Hematopoietic multipotent progenitor cell treated with erythropoietin and hydrocortisone succinate and interleukin-3 and kit ligand, for 4 days (in vitro differentiated cells): Measurements from ENCODE around the gene ZEB2.
"Not testable (repeated sequence)": the region's sequence is repeated elsewhere in the genome, so short reads cannot be mapped to it uniquely, and the experiment has no call there.

Experiments used
- DNase-seq: peaks from one replicate; pipeline ENCODE4 v3.0.0-alpha.2; 2015

The ZEB2 gene

DNA sequence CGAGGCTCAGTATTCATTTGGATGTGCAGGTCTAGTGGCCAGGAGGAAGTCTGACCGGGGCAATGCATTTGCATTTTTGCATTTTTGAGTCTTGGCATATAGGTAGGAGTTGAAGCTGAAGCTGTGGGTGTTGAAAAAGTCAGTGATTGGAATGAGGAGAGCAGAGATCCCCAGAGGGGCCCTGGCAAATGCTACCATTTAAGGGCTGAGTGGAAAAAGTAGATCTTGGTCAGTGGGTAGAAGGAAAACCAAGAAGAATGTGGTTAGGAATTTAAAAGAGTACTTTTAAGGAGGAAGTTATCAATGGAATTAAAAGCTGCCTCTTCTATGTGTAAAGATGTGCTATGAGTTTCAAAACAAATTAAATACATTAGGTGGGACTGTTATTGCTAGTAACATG, 143.0 kb downstream of the ZEB2 start:
- no peak for DNase-seq

DNA sequence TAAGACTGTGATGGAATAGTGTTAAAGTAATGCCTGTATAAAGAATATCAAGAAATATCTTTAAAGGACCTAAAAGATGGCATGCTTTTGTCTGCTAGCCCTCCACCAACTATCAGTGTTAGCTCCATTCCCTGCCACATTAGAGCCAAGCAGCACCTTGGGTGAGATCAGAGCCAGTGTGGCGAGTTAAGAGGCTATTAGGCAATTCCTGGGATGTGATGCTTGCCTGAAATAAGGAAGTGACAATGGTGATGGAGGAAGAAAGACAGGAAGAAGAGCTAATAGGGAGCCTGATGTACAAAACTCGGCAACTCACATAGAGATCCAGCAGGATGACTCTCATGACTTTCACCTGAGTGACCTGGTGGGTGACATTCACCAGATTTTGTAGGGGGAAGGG, 143.5 kb downstream of the ZEB2 start:
- DNase-seq = no peak

DNA sequence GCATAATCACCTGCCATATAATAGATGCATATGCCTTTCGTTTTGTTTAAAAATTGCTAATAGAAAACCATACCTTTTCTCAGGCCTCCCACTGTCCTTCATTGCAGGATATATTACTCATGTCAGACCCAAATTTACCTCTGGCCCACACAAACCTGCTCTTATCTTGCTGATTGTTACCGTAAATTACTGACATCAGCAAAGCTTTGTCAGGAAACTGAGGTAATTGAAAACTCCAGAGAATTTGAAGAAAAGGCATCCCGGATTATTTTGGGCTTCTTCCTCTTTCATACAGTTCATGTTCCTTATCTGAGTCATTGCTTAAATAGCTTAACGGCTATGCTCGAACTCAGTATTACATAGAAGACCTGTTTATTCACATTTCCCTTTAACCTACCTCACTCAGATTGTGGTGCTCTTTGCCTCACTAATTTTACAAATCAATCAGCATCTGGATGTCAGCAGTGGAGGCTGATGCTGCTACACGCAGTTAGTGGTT, 145.7 kb downstream of the ZEB2 start:
- DNase-seq = peak; percentile 71

DNA sequence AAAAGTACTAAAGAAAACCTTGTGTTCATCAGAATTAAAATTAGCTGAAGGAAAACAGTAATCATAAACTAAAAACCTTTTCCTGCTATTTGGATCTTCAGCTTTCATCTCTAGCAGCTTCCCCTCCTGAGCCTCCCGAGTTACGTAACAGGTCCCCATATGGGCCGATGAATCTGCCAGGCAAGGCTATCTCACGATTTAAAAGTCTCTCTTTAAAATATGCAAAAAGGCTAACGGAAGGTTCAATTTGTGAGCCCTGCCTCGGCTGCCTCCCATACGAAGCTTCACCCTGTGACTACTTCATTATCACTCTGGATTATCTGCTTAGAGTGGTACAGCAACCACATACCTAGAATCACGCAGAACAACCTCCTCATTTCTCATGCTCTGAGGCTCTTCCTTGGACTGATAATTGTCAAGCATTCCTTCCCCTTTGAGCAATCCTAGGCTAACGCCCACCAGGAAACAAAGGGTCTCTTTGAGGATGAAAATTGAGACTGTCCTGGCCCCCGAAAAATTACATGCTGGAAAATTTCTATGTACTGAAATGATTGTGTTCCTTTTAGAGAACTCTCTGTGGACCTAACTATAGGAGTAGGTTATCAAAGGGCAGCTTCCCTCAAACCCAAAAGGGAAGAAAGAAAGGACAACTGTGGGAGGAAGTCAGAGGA, 147.4 kb downstream of the ZEB2 start:
- DNase-seq = peak; percentile 86

DNA sequence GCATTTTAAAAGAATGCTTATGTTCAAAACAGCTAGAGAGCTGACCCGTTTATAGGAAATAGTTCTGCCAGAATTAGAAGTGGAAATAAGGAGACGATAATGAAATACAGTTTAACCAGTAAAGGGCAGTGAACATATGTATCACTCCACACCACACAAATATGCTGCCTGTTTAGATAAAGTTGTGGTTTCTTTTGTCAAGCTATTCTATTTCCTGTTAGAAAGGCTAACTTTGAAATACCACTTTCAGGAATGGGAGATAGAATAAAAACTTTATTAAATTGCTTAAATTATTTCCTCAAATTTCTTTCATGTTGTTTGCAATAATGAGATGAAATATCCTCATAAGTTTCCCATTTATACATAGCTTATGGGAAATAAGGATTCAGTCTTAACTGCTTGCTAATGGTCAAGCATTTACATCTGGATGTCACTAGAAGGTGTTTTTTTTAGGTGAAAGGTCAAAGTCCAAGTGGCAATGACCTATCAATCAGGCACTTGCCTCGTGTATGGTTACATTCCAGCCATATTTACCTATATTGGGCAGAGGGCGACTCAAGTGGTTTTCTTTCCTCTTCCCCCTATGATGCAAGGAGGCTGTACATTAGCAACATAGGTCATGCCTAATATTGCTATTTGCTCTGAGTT, 148.9 kb downstream of the ZEB2 start:
- DNase-seq = peak; percentile 95

DNA sequence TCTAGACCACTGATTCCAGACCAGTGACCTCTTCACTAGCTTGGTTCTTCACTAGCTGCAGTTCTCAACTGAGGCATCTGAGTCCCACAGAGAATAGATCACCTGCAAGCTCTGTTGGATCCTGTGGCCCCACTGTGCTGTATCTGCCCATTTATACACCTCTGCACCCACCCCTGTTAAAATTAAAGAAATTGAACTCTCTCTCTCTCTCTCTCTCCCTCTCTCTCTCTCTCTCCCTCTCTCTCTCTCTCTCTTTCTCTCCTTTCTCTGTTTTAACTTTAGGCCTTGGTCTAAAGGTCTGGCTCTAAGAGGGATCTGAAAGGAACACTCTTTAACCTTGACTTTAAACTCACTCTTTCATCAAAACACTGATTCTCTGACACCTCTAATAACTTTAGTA, 150.5 kb downstream of the ZEB2 start:
- no peak for DNase-seq

DNA sequence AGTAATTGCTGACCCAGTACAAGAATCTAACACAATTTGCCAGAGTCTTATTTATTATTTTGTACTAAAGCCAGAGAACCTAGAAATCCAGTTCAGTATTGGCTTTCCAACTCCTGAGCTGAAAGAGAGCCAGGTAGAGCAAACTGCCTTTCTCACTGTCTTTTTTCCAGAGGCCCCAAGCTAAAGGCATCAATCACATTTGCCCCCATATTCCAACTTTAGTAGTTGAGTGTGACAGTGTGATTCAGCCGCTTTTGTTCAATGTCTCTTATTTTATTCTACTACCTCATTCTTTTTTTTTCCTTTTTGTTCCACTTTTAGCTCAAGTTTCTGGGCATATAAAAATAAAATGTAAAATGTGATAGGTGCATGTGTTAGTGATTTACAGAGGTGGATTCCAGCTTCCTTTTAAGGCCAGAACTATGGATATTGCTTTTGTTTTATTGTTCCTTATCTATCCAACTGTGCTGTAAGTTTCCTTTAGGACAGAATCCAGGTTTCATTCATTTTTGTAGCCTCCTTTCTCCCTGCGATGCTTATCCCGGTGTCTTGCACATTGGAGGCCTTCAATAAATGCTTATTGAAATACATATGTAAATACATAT, 153.0 kb downstream of the ZEB2 start:
- no peak for DNase-seq

DNA sequence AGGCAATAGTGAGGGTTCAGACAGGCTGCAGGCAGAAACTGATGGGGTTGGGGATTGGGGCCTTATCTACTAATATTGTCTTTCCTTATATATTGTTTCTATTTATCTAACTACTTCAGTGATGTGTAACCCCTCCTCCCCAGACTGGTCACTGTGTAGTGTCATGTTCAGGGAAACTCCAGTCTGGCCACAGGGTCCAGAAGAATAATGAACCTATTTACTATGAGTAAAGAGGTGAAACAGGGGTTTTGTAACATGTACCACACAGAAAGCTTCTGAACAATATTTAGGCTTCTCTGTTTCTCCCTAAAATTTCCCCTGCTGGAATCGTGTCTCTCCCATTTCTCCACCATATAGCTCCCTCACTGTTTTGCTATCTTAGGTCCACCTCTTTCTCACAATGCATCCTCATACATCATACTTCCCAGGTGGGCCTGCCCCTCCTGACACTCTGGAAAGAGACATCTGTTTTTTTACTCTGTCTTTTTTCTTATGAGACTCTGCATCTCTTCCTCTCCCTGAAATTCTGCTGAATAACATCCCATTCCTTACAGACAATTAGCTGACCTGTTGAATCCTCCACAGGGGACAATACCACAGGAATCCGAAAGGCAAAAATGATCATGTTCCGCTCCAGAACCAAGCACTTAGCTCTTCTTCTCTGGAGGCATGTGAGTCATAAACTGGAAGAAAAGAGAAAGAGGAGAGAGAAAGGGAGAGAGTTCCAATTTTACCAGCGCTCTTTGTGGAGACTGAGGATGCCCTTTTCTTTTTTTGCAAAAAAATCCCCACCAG, 154.8 kb downstream of the ZEB2 start:
- peak; percentile 54 for DNase-seq

DNA sequence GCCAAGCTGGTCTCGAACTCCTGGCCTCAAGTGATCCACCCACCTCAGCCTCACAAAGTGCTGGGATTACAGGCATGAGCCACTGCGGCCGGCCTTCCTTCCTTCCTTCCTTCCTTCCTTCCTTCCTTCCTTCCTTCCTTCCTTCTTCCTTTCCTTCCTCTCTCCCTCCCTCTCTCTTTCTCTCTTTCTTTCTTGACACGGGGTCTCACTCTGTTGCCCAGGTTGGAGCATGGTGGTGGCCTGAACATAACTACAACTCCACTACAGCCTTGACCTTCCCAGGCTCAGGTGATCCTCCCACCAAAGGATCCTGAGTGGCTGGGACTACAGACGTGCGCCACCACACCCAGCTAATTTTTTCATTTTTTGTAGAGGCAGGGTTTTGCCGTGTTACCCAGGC, 155.7 kb downstream of the ZEB2 start:
- DNase-seq = not testable (repeated sequence)

DNA sequence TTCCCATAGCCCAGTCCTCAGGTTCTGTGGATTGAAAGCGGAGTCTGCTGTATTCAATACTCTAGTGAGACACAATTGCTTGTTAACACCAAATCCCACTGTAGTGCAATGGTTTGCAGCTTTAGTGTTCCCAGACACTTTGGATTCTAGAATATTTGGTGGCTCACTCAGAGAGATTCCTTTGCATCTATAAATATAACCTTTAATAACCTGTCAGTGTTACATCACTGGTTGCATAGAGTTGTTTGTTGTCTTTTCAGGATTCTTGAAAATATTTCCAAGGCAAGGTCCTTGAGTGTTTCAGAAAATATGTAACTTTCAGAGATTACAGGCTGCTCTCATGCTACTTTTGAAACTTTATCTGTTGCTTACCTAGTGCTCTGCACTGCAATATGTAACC, 157.5 kb downstream of the ZEB2 start:
- DNase-seq = no peak

DNA sequence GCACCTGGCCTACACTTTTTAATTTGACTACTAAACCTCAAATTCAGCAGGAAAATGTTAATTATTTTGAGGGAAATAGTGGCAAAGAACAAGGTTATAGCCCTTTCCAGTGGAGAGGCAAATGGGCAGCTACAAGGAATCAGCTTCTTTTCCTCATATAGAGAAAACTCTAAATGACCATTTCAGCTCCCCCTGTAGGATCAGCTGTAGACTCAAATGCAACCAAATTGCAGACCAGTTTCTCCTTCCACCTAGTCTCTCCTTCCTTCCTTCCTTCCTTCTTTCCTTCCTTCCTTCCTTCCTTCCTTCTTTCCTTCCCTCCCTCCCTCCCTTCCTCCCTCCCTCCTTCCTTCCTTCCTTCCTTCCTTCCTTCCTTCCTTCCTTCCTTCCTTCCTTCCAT, 158.2 kb downstream of the ZEB2 start:
- no peak for DNase-seq

DNA sequence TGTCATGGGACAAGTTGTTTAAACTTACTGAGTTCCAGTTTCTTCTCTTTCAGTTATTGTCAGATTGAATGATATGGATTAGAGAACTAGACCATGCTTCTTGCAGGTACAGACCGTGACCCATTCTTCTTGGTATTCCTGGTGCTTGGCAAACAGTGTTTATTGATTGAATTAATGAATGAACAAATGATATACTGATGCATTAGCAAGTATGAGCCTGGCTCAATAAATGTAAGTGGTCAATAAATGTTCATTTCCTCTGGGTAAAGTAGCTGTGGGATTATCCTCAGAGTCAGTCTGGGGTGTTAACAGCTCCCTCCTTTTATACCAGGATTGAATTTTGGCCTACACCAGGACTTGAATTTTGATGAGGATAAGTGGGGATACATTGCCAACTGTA, 160.2 kb downstream of the ZEB2 start:
- DNase-seq = no peak

DNA sequence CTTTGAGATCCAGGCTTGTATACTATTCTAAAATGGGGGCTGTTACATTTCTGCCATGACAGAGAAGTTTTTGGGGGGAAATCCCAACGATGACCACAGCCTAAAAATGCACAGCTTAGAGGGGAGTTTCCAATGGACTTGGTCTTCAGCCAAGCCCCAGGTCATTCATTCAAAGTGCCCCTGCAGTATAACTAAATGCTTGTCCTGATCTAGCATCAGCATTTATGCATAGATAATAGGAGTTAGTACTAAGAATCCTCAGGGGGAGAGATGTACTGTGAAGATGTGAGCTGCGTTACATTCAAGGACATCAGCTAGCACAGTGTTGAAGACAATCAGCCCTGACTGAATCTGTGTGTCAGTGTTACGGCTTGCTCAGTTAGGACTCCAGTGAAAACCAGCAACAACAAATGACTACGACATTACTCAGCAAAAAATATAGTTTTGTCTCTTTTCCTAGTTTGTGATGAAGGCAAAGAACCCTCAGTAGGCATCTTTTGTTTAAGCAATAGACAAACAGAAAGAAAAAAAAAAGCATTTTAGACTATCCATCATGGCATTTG, 160.9 kb downstream of the ZEB2 start:
- DNase-seq = no peak

DNA sequence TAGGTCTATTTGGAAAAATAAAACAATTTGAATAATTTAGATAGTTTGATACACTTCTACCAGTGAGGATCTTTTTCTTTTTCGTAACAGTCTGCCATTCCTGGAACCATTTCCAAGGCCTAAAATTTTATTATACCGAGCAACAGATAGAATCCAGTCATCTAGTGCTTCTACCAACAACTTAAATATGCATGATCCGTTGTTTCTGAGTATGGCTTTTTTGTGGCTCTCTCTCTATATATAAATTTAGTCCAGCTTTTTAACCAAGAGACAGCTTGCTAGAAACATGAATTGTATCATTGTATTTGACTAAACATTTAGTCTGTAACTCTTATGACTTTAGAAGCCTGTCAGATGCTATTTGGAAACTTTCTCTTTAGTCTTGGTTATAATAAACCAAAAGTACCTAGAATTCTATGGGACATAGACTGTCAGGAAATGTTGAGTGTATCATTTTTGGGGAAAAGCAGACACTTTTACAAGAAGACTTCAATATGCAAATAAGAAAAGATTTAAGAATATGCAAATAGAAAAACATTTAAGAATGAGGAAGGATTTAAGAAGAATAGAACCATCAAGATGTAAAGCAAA, 161.4 kb downstream of the ZEB2 start:
- no peak for DNase-seq

DNA sequence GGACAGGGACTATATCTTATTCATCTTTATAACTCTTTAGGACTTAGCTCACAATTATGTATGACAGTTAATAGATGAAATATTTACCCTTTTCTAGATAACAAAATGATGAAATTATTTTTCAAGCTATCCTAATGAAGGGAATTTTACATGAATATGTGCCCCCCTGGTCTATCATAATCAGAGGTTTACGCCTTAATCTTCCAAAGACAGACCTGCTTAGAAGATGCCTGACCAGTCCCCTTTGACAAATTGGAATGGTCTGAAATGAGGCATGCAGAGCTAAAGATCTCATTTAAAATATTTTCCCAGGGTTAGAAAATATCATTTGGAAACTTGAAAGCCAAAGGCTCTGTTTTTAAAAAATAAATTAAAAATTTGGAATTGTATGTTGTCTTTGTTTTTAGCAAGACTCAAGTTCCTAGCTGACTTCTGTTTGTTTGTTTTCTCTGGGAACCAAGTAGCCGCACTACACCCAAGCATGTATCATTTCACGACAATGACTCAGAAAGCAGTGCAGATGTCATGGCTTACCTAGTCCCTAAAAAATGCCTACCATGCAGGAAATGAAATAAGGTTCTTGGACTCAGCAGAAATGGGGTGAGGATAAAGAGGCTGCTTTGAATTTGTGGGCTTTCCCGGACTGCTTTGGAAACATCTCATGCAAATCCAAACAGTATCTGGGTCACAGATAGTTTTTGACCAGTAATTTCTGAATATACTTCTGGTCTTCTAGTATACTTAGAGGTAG, 162.1 kb downstream of the ZEB2 start:
- no peak for DNase-seq

DNA sequence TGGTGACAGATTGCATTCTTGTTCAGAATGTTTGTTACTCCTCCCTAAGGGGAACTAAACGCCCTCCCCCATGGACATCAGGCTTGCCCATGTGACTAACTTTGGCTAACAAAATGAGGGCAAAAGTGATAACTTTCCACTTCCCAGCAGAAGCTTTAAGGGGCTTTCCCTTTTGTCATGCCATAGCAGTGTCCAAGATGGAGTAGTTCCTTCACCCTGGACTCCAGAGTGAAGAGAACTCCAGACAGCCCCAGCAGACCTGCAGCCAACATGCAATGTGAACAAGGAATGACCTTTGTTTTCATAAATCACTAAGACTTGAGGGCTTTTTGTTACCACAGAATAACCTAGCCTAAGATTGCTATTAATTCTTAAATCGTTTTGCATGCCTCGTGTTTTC, 163.5 kb downstream of the ZEB2 start:
- DNase-seq = no peak

DNA sequence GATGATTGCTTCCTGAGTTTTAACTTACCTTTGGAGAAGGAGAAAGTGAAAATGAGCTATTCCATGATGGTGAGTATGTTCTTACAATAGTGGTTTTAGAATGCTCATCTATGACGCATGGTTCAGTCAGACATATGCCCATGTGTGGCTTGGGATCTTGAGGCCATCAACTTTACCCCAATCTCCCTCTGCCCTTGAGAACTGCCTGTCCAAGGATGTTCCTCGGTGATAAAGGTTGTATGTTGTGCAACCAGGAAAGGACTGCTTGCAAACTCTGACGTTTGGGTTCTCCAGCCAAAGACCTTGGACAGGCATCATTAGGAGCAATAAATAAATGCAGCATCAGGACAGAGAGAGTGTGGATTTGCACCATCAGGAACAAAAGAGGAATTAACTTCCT, 165.0 kb downstream of the ZEB2 start:
- DNase-seq = no peak

DNA sequence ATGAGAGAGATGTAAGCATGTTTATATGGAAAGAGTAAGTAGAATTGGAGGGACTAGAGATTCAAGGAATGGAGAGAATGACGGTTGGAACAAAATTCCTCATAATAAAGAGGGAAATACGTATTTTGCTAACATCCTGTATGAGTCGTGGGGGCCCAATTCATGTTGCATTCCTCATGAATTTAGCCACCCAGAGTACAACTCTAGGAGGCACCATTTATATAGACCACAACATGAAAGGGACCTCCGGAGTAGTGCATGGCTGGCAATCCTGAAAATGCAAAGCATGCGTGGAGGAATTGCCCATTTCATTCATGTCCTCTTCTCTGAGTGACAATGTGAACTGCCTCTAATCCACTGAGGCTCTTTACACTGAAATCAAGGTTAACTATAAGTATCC, 168.2 kb downstream of the ZEB2 start:
- no peak for DNase-seq

DNA sequence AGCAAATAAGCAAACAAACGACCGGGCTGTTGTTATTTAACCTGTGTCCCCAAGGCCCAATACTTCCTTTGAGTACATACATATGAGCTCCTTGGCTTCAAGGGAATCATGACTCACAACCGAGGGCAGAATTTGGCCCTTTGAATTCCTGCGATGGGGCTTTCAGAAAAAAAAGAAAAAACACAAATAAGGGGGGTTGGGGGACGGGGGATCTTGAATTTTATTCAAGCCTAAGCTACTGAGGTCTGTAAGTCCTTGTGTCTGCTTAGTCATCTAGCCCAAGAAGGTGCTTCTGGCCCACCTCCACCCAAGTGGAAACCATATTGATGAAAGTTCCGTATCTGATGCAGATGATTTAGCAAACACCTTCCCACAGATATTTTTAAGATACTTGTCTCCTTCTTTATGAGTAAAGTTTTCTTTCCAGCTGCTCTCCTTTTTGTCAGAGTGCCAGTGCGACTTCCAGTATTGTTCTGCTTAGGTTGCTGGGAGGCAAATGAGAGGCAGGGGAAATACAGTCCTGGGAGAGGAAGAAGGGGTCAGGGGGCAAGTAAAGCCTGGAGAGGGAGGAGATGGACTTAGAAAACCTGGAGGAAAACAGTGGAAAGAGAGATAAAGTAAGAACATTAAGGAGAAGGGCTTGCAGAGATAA, 169.6 kb downstream of the ZEB2 start:
- no peak for DNase-seq

DNA sequence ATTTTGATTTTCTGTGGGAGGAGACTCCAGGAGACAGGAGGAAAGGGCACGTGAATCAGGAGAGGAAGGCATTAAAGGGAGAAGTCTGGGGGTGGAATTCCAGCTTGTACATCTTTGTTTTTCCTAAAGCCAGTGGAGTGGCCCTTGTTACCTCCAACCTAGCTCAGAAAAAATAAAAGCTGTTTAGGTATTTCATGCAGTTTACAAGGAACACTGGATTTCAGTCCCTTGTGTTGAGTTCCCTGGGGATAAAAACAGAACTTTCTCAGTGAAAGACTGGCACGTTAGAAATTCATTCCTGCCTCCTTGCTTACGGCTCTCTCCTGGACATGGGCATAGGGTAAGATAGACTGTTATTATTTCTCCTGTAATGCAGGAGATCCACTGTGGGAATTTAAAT, 170.2 kb downstream of the ZEB2 start:
- DNase-seq = no peak

DNA sequence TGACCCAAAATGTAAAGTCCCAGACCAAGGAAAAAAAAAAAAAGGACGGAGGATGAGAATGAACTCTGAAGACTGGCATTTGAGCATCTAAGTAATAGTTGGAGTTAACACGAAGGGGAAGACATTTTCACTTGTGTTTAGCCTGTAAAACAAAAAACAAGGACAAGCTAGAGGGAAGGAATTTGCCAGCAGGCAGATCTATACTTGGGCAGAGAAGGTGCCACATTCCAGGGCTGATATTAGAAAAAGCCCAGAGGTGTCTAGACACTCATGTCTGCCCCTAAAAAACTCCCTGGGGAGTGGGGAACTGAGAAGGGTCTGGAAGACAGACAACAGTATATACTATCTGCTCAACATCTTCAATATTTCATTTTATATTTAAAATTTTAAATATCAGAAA, 171.1 kb downstream of the ZEB2 start:
- no peak for DNase-seq

DNA sequence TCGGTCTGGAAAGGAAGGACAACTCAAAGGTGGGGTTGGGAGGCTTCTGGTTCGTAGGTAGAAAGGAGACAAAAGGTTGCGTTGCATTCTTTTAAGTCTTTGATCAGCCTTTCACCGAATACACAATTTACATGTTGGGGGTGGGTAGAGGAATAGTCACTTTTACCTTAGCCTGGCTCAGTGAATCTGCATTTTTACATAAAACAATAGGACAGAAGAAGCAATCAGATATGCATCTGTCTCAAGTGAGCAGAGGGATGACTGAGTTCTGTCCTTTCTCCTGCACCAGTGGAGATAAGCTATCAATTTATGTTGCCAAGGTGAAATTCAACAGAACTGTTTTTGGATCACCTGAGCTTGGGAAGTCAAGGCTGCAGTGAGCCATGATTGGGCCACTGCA, 173.7 kb downstream of the ZEB2 start:
- DNase-seq = peak; percentile 21
